Anterior cingulate cortex (tissue), 58 donors: ENCODE measurements around the gene DYNLL1.
A peak's percentile ranks its signal among the peaks of the same experiment; 100 is the strongest.

Source experiments
- DNase-seq, 58 donors: peaks; one replicate each; lab custom pipeline; 2025; lab: John Stamatoyannopoulos, UW

DYNLL1 gene

DNA sequence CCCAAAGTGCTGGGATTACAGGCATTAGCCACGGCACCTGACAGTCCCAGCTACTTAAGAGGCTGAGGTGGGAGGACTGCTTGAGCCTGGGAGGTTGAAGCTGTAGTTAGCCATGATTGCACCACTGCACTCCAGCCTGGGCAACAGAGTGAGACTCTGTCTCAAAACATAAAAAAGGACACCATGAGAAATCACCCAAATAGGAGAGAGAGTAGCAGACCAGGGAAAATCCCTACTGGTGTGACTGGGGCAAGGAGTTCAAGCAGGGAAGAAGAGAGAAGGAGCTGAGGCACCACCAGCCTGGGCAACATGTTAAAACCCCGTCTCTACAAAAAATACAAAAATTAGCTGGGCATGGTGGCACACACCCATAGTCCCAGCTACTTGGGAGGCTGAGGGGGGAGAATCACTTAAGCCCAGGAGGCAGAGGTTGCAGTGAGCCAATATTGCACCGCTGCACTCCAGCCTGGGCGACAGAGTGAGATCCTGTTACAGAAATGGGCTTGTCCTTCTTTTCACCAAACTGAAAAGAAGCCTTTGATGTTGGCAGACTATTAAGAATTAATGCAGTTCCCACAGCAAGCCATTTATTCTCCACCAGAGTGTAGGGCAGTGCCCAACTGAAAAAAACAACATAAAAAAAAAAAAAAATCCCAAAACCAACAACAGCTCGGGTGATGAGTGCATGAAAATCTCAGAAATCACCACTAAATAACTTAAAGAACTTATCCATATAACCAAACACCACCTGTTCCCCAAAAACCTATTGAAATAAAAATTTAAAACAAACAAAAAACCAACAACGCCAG, 21.9 kb upstream of the DYNLL1 start:
- DNase-seq: no peak

GRCh38 chr12:120474616-120474960, 21.3 kb upstream of the DYNLL1 start:
- DNase-seq: peak in 25 of 58 donors; percentile 7 to 71 (median 28)

GRCh38 chr12:120475643-120476042, 20.3 kb upstream of the DYNLL1 start:
- DNase-seq: no peak

DNA sequence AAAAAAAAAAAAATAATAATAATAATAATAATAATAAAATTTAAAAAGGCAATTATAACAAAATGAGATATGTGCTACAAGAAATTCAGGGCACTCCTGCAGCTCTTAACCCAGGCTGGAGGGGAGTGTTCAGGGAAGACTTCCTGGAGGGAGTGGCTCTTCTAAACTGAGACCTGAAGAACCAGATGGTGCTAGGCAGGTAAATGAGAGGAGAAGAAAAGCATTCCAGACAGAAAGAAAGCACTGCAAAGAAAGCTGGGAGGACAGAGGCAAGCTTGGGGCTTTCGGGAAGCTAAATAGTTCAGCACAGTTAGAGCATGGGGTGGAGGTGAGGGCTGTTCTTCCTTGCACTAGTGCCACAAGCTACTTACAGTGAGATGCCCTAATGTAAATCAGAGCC, 16.5 kb upstream of the DYNLL1 start:
- DNase-seq: no peak

DNA sequence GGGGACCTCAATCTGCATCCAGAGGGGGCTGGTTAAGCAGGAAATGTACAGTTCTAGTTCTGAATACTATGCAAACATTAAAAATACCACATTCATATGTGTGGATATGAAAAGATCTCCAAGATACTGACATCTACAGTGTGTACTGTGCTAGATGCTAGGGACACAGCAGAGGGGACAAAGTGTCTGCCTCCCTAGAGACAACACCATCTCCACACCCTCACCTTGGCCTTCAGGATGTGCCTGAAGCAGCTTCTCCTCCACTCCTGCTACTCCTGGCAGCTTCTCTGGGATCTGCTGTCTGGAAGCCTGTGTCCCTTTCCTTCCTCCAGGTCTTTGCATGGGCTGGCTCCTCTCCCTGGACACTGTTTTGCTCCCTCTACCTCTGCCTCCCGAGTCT, 15.7 kb upstream of the DYNLL1 start:
- no peak for DNase-seq

- no peak for DNase-seq
These were observed 14.7 kb upstream of the DYNLL1 start for GRCh38 chr12:120481022-120481767.

- no peak for DNase-seq
These were observed 12.3 kb upstream of the DYNLL1 start for GRCh38 chr12:120483621-120484020.

- no peak for DNase-seq
These were observed 9.7 kb upstream of the DYNLL1 start for GRCh38 chr12:120485961-120486881.

- DNase-seq: peak in 1 of 58 donors; percentile 19
These were observed 8.4 kb upstream of the DYNLL1 start for GRCh38 chr12:120487552-120487951.

GRCh38 chr12:120488057-120488640, 7.8 kb upstream of the DYNLL1 start:
- DNase-seq: peak in 41 of 58 donors; percentile 8 to 78 (median 35)

- peak in 2 of 58 donors; percentile 6 to 49 for DNase-seq
These were observed 6.9 kb upstream of the DYNLL1 start for GRCh38 chr12:120489018-120489417.

GRCh38 chr12:120490325-120490724, 5.6 kb upstream of the DYNLL1 start:
- DNase-seq: no peak

- DNase-seq: peak in 32 of 58 donors; percentile 7 to 66 (median 26)
These were observed 4.9 kb upstream of the DYNLL1 start for GRCh38 chr12:120490833-120491512.

DNA sequence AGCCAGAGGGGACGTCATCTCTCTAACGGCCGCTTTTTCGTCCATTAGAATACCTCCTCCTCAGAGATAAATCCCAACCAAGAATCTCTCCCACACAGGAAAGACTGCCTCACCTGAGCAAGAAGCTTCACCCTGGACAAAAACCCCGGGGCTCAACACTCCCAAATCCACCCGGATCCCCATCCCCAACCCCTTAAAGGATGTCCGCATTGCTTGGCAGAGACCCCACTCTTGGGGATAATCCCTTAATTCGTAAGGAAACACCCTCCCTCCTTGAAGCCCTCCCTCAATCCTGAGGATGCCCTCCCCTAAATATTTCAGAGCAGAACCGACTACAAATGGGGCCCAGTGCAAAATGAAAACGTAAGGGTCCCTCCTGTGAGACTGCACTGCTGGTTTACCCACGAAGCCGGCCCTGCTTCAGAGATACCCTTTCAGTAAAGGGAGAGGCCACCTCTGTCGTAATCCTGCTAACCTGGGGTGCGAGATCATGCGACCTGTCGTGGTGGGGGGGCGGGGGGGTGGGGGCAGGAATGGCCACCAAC, 655 bp upstream of the DYNLL1 start:
- DNase-seq: no peak

DNA sequence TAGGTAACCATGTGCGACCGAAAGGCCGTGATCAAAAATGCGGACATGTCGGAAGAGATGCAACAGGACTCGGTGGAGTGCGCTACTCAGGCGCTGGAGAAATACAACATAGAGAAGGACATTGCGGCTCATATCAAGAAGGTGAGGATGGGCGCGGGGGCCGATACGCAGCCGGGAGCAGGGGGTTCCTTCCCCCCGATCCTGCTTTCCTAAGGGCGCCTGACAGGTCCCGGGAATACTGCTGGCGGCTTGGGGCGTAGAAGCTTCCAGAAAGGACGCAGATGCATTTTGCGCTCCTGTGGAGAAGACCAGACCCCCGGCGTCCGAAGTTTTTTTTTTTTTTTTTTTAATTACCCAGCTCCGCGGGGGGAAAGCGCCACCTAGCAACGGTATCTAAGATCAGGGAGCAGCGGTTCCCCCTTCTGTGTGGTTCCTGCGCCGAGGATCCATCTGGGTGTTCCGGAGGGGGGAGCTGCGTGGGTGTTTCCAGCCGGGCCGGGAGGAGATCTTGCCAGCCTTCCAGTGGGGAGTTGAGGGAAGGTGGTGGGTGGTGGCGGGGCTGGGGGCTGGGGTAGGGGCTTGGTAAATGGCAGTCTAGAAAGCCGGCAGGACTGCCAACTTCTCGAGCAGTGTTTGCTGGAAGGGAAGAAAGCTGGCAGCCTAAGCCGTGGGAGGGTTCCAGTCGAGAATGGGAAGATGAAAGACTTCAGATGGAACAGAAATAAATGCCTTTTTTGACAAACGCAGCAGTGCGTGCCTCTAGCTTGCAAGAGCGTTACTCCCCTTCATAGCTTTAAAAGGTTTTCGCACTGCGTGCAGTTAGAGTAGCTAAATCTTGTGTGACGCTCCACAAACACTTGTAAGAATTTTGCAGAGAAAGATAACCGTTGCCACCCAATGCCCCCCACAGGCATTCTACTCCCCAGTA, 764 bp downstream of the DYNLL1 start:
- peak in 53 of 58 donors; percentile 34 to 85 (median 70) for DNase-seq

- no peak for DNase-seq
These were observed 1.7 kb downstream of the DYNLL1 start for GRCh38 chr12:120497524-120498150.

DNA sequence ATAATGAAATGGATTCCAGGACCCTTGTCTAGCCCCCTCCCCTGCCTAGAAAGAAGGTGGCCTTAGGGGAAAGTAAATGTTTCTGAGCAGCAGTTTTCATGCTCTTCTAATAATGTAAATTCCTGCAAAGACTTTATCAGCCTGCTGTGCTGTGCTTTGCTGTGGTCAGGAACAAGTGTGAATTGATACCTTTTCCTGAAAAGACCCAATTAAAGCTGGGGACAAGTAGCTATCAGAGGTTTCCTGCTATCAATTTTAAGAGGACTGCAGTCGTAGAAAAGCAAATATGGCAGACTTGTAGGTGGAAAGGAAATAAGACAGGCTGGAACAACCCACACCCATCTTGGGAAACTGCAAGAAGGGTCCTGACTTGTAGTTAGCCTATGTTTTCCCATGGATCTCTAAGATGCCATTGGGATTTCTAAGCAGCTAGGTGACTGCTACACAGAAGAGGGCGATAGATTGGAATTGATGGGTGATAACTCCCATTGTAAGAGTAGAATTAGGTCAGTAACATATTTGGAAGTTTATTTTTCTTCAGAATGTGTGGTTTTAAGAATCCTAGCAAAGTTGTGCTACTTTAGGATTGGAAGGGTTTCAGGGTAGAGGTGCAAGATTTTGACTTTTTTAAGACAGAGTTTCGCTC, 3.1 kb downstream of the DYNLL1 start:
- DNase-seq: no peak
